GM18909 (cell line): ENCODE data around the gene GADD45GIP1.
"Not testable (repeated sequence)": the region's sequence is repeated elsewhere in the genome, so short reads cannot be mapped to it uniquely, and the experiment has no call there.

Source experiments
- ATAC-seq: cut with Tn5 transposase; IDR thresholded peaks from one replicate; pipeline ENCODE4 v1.9.1; 2021; ENCODE audit warnings: mild to moderate bottlenecking; ENCODE audit not compliant: unreplicated experiment, poor library complexity

Gene GADD45GIP1

GRCh38 chr19:12965017-12965811 is 8.2 kb upstream of the GADD45GIP1 start:
- ATAC-seq, result peak; percentile 72

GRCh38 chr19:12959481-12959880 is 2.5 kb upstream of the GADD45GIP1 start:
- no peak for ATAC-seq

GRCh38 chr19:12957389-12957952 is 448 bp upstream of the GADD45GIP1 start:
- not testable (repeated sequence) for ATAC-seq

- ATAC-seq, result no peak
Measured at GRCh38 chr19:12955996-12956395, 1.0 kb downstream of the GADD45GIP1 start.

GRCh38 chr19:12955575-12955974 is 1.4 kb downstream of the GADD45GIP1 start:
- ATAC-seq, result not testable (repeated sequence)

- no peak for ATAC-seq
Measured at GRCh38 chr19:12954612-12954962, 2.4 kb downstream of the GADD45GIP1 start.

GRCh38 chr19:12953799-12954611 is 3.0 kb downstream of the GADD45GIP1 start:
- no peak for ATAC-seq

- ATAC-seq, result no peak
Measured at GRCh38 chr19:12953138-12953798, 3.8 kb downstream of the GADD45GIP1 start.

- ATAC-seq, result no peak
Measured at GRCh38 chr19:12952488-12953137, 4.4 kb downstream of the GADD45GIP1 start.

- not testable (repeated sequence) for ATAC-seq
Measured at GRCh38 chr19:12952050-12952449, 5.0 kb downstream of the GADD45GIP1 start.

GRCh38 chr19:12949363-12950283 is 7.4 kb downstream of the GADD45GIP1 start:
- no peak for ATAC-seq

- ATAC-seq, result no peak
Measured at GRCh38 chr19:12948612-12949362, 8.2 kb downstream of the GADD45GIP1 start.

GRCh38 chr19:12947702-12948611 is 9.1 kb downstream of the GADD45GIP1 start:
- ATAC-seq, result no peak

- ATAC-seq, result no peak
Measured at GRCh38 chr19:12946731-12947496, 10.1 kb downstream of the GADD45GIP1 start.

GRCh38 chr19:12946092-12946721 is 10.8 kb downstream of the GADD45GIP1 start:
- peak; percentile 33 for ATAC-seq

- peak; percentile 76 for ATAC-seq
Measured at GRCh38 chr19:12945479-12946091, 11.4 kb downstream of the GADD45GIP1 start, which contains the start of gene RAD23A. Gene RAD23A, plus strand, starts transcription at chr19:12945862. Its CDS starts 87 bp downstream, at chr19:12945949.
